ENCODE results near the gene EXOSC1.
"Not testable (repeated sequence)": the region's sequence is repeated elsewhere in the genome, so short reads cannot be mapped to it uniquely, and the experiment has no call there.

EXOSC1 gene

GRCh38 chr10:97456686-97457065, 10.9 kb upstream of the EXOSC1 start:
- no peak for DNase-seq

GRCh38 chr10:97456034-97456685, 10.4 kb upstream of the EXOSC1 start:
- no peak for DNase-seq

GRCh38 chr10:97454330-97455036, 8.7 kb upstream of the EXOSC1 start:
- DNase-seq, result peak; percentile 6

- DNase-seq, result no peak
These were observed 6.5 kb upstream of the EXOSC1 start for GRCh38 chr10:97452352-97452751.

- DNase-seq, result no peak
These were observed 5.8 kb upstream of the EXOSC1 start for GRCh38 chr10:97451605-97452004.

- no peak for DNase-seq
These were observed 5.0 kb upstream of the EXOSC1 start for GRCh38 chr10:97450828-97451227.

GRCh38 chr10:97445357-97445721, 467 bp downstream of the EXOSC1 start:
- no peak for DNase-seq

- DNase-seq, result no peak
These were observed 1.6 kb downstream of the EXOSC1 start for GRCh38 chr10:97444212-97444611.

GRCh38 chr10:97442277-97442676, 3.5 kb downstream of the EXOSC1 start:
- DNase-seq, result no peak

- DNase-seq, result no peak
These were observed 10.6 kb downstream of the EXOSC1 start for GRCh38 chr10:97435211-97435610.

- no peak for DNase-seq
These were observed 11.2 kb downstream of the EXOSC1 start for GRCh38 chr10:97434557-97434956.

- DNase-seq, result no peak
These were observed 11.8 kb downstream of the EXOSC1 start for GRCh38 chr10:97434055-97434454.

GRCh38 chr10:97428572-97428981, 17.2 kb downstream of the EXOSC1 start:
- DNase-seq, result no peak

- DNase-seq, result peak; percentile 27
These were observed 18.1 kb downstream of the EXOSC1 start for GRCh38 chr10:97427571-97428179.

- no peak for DNase-seq
These were observed 18.8 kb downstream of the EXOSC1 start for GRCh38 chr10:97426776-97427570.

- DNase-seq, result peak; percentile 79
These were observed 19.6 kb downstream of the EXOSC1 start, which contains the start of gene PGAM1 for GRCh38 chr10:97425964-97426775. Gene PGAM1, plus strand, starts transcription at chr10:97426191. Its CDS starts 117 bp downstream, at chr10:97426308.

GRCh38 chr10:97423757-97424098, 22.1 kb downstream of the EXOSC1 start:
- DNase-seq, result not testable (repeated sequence)

GRCh38 chr10:97416565-97416964, 29.2 kb downstream of the EXOSC1 start:
- DNase-seq, result no peak

- no peak for DNase-seq
These were observed 32.9 kb downstream of the EXOSC1 start for GRCh38 chr10:97412891-97413304.

- no peak for DNase-seq
These were observed 34.4 kb downstream of the EXOSC1 start for GRCh38 chr10:97411406-97411805.

- no peak for DNase-seq
These were observed 37.3 kb downstream of the EXOSC1 start for GRCh38 chr10:97408496-97408992.

GRCh38 chr10:97407952-97408248, 37.9 kb downstream of the EXOSC1 start:
- DNase-seq, result no peak
